ENCODE results near the gene APP.

Gene APP

GRCh38 chr21:25986928-25987327, 183.6 kb downstream of the APP start:
- DNase-seq (ENCODE audit: insufficient read length, low spot score) (no peak), FAIRE-seq (no peak)
- TF ChIP-seq CTCF (IDR thresholded peaks at IDR 0.05; ENCODE audit: insufficient read depth, missing control alignments) = no peak

- no peak for DNase-seq (ENCODE audit: insufficient read length, low spot score)
- no peak for TF ChIP-seq CTCF (IDR thresholded peaks at IDR 0.05; ENCODE audit: insufficient read depth, missing control alignments)
Measured at GRCh38 chr21:25985990-25986389, 184.6 kb downstream of the APP start.

GRCh38 chr21:25984538-25984937, 186.0 kb downstream of the APP start:
- FAIRE-seq (no peak), DNase-seq (ENCODE audit: insufficient read length, low spot score) (no peak)
- TF ChIP-seq CTCF (IDR thresholded peaks at IDR 0.05; ENCODE audit: insufficient read depth, missing control alignments) = no peak

More at GRCh38 chr21:25985990-25986389, 184.6 kb downstream of the APP start:
- FAIRE-seq = no peak

- FAIRE-seq (no peak), DNase-seq (ENCODE audit: insufficient read length, low spot score) (no peak)
- no peak for TF ChIP-seq CTCF (IDR thresholded peaks at IDR 0.05; ENCODE audit: insufficient read depth, missing control alignments)
Measured at GRCh38 chr21:25983745-25984144, 186.8 kb downstream of the APP start.

- FAIRE-seq = no peak
- no peak for DNase-seq (ENCODE audit: insufficient read length, low spot score)
- TF ChIP-seq CTCF (IDR thresholded peaks at IDR 0.05; ENCODE audit: insufficient read depth, missing control alignments) = no peak
Measured at GRCh38 chr21:25980710-25981109, 189.9 kb downstream of the APP start.

GRCh38 chr21:25979845-25980616, 190.5 kb downstream of the APP start:
- FAIRE-seq = no peak
- DNase-seq (ENCODE audit: insufficient read length, low spot score) = no peak
- TF ChIP-seq CTCF (IDR thresholded peaks at IDR 0.05; ENCODE audit: insufficient read depth, missing control alignments) = no peak

GRCh38 chr21:25977068-25977611, 193.4 kb downstream of the APP start:
- TF ChIP-seq CTCF (IDR thresholded peaks at IDR 0.05; ENCODE audit: insufficient read depth, missing control alignments) = no peak
- FAIRE-seq (no peak), DNase-seq (ENCODE audit: insufficient read length, low spot score) (no peak)

All from D721Med (cell line).